ENCODE measurements around the gene ARHGEF6. TPM values are rescaled to one million over a fixed set of nuclear protein-coding genes. Genes with fewer than 3 reads are reported as not detected.
"Not testable (repeated sequence)": the region's sequence is repeated elsewhere in the genome, so short reads cannot be mapped to it uniquely, and the experiment has no call there.

ARHGEF6 gene
- total RNA-seq, 1 donor from 2014 or later, result 8.6 TPM

GRCh38 chrX:136789856-136790255, 9.1 kb upstream of the ARHGEF6 start:
- FAIRE-seq (no peak), DNase-seq (ENCODE audit: low spot score in 2 of 2) (no peak)

- no peak for FAIRE-seq
- DNase-seq (ENCODE audit: low spot score in 2 of 2), result no peak
These were observed 3.5 kb upstream of the ARHGEF6 start for GRCh38 chrX:136784231-136784630.

- DNase-seq (ENCODE audit: low spot score in 2 of 2) (no peak), FAIRE-seq (no peak)
These were observed 2.4 kb upstream of the ARHGEF6 start for GRCh38 chrX:136783159-136783558.

- DNase-seq (ENCODE audit: low spot score in 2 of 2), result no peak
- no peak for FAIRE-seq
These were observed 557 bp upstream of the ARHGEF6 start for GRCh38 chrX:136781180-136781797.

- FAIRE-seq, result no peak
- DNase-seq (ENCODE audit: low spot score in 2 of 2), result no peak
These were observed 491 bp downstream of the ARHGEF6 start for GRCh38 chrX:136780241-136780640.

- DNase-seq (ENCODE audit: low spot score in 2 of 2) (no peak), FAIRE-seq (no peak)
These were observed 1.4 kb downstream of the ARHGEF6 start for GRCh38 chrX:136779346-136779781.

- no peak for FAIRE-seq
These were observed 1.8 kb downstream of the ARHGEF6 start for GRCh38 chrX:136778916-136779315.

GRCh38 chrX:136778020-136778419, 2.7 kb downstream of the ARHGEF6 start:
- FAIRE-seq (no peak), DNase-seq (ENCODE audit: low spot score in 2 of 2) (no peak)

More at GRCh38 chrX:136778916-136779315, 1.8 kb downstream of the ARHGEF6 start:
- DNase-seq (ENCODE audit: low spot score in 2 of 2), result no peak

- DNase-seq (ENCODE audit: low spot score in 2 of 2) (no peak), FAIRE-seq (no peak)
These were observed 7.1 kb downstream of the ARHGEF6 start for GRCh38 chrX:136773648-136774047.

- FAIRE-seq; DNase-seq (ENCODE audit: low spot score in 2 of 2): not testable (repeated sequence)
These were observed 8.9 kb downstream of the ARHGEF6 start for GRCh38 chrX:136771869-136772268.

- FAIRE-seq (no peak), DNase-seq (ENCODE audit: low spot score in 2 of 2) (no peak)
These were observed 12.2 kb downstream of the ARHGEF6 start for GRCh38 chrX:136768469-136769084.

GRCh38 chrX:136767104-136767941, 13.4 kb downstream of the ARHGEF6 start:
- FAIRE-seq, result no peak

GRCh38 chrX:136766785-136767103, 14.0 kb downstream of the ARHGEF6 start:
- DNase-seq (ENCODE audit: low spot score in 2 of 2) (no peak), FAIRE-seq (no peak)

More at GRCh38 chrX:136767104-136767941, 13.4 kb downstream of the ARHGEF6 start:
- DNase-seq (ENCODE audit: low spot score in 2 of 2), result peak; percentile 47 to 58

- FAIRE-seq (no peak), DNase-seq (ENCODE audit: low spot score in 2 of 2) (no peak)
These were observed 14.8 kb downstream of the ARHGEF6 start for GRCh38 chrX:136765821-136766356.

GRCh38 chrX:136764206-136764605, 16.5 kb downstream of the ARHGEF6 start:
- FAIRE-seq, result no peak
- no peak for DNase-seq (ENCODE audit: low spot score in 2 of 2)

GRCh38 chrX:136762820-136763452, 17.8 kb downstream of the ARHGEF6 start:
- FAIRE-seq (no peak), DNase-seq (ENCODE audit: low spot score in 2 of 2) (no peak)

GRCh38 chrX:136761421-136761820, 19.3 kb downstream of the ARHGEF6 start:
- no peak for DNase-seq (ENCODE audit: low spot score in 2 of 2)
- no peak for FAIRE-seq

- DNase-seq (ENCODE audit: low spot score in 2 of 2) (no peak), FAIRE-seq (no peak)
These were observed 20.8 kb downstream of the ARHGEF6 start for GRCh38 chrX:136759968-136760367.

- FAIRE-seq (no peak), DNase-seq (ENCODE audit: low spot score in 2 of 2) (no peak)
These were observed 25.3 kb downstream of the ARHGEF6 start for GRCh38 chrX:136755411-136755810.

GRCh38 chrX:136754651-136755050, 26.1 kb downstream of the ARHGEF6 start:
- FAIRE-seq (no peak), DNase-seq (ENCODE audit: low spot score in 2 of 2) (no peak)

- DNase-seq (ENCODE audit: low spot score in 2 of 2), result no peak
- FAIRE-seq, result no peak
These were observed 27.9 kb downstream of the ARHGEF6 start for GRCh38 chrX:136752796-136753195.
